HCT116 (cell line): Measurements from ENCODE around the gene LDHA. TPM values are rescaled to one million over a fixed set of nuclear protein-coding genes. Genes with fewer than 3 reads are reported as not detected.

Experiments used
- ATAC-seq: fragments of 200-7000 bp; cut with Tn5 transposase; 2 replicates; pipeline ENCODE4 v1.9.1; 2020; ENCODE audit warnings: mild to moderate bottlenecking, moderate library complexity
- BruUV-seq: library from RNA; stranded (reverse); fragments of 400-500 nt; replicated peaks from 2 replicates; lab custom pipeline; 2021; lab: Mats Ljungman, UMichigan
- CTCF ChIA-PET: fragments of 300-600 bp; sonication (Branson Sonifier 250); formaldehyde crosslinking; loops from one replicate; lab custom pipeline; 2021; ENCODE audit warnings: antibody characterized with exemption; lab: Charles Lee
- POLR2A ChIA-PET: fragments of 300-600, 350-600 bp; sonication (Branson Sonifier 250); formaldehyde crosslinking; loops from one replicate; lab custom pipeline; 2021; ENCODE audit warnings: antibody characterized with exemption; lab: Charles Lee
- RAD21 ChIA-PET, 2 experiments: fragments of 300-600 bp; sonication (Branson Sonifier 250); formaldehyde crosslinking; loops; one replicate each; lab custom pipeline; 2023; ENCODE audit warnings: low total read pairs in 2 of 2; ENCODE audit not compliant: uncharacterized antibody in 2 of 2, unreplicated experiment in 2 of 2, low non-redundant PET in 1 of 2; lab: Charles Lee
- DNase-seq: peaks from one replicate; pipeline ENCODE4 v3.0.0-alpha.2; 2010; ENCODE audit warnings: low read depth, low spot score
- H2AFZ ChIP-seq: fragments of 200-600 bp; shearing (Covaris generic), sonication (generic); 2 replicates; pipeline ENCODE4 v1.6.1; 2017; ENCODE audit warnings: low read depth, mixed run types, mixed read lengths, antibody characterized with exemption, low read length; ENCODE audit not compliant: poor library complexity, severe bottlenecking
- H3K27ac ChIP-seq: 2 replicates; pipeline ENCODE4 v1.5.1; 2012; ENCODE audit warnings: low read depth, low read length
- H3K27me3 ChIP-seq: fragments of 200-600 bp; sonication (generic); 2 replicates; pipeline ENCODE4 v1.6.1; 2016; ENCODE audit warnings: mixed run types, low read length, mixed read lengths; ENCODE audit not compliant: insufficient read depth
- H3K36me3 ChIP-seq, 2 experiments: fragments of 200-500 bp in 1 of 2; fragments of 200-600 bp in 1 of 2; sonication (Bioruptor generic) in 1 of 2; sonication (generic) in 1 of 2; 2 replicates each; pipeline versions ENCODE4 v1.5.1 to v1.6.1; 2014 to 2016; ENCODE audit warnings: low read length in 2 of 2, inconsistent platforms in 1 of 2, mixed read lengths in 1 of 2, mixed run types in 1 of 2; ENCODE audit not compliant: insufficient read depth in 2 of 2, control insufficient read depth in 1 of 2
- H3K4me1 ChIP-seq, 2 experiments: fragments of 200-600 bp in 1 of 2; sonication (generic) in 1 of 2; 2 replicates each; pipeline versions ENCODE4 v1.5.1 to v1.6.1; 2012 to 2017; ENCODE audit warnings: low read length in 2 of 2, inconsistent platforms in 1 of 2, mild to moderate bottlenecking in 1 of 2, mixed read lengths in 1 of 2, mixed run types in 1 of 2, moderate library complexity in 1 of 2; ENCODE audit not compliant: insufficient read depth in 2 of 2, control insufficient read depth in 1 of 2
- H3K4me2 ChIP-seq: fragments of 200-600 bp; sonication (generic); 2 replicates; pipeline ENCODE4 v1.6.1; 2017; ENCODE audit warnings: mixed run types, low read length, mixed read lengths
- H3K4me3 ChIP-seq, 2 experiments: fragments of 200-600 bp in 1 of 2; sonication (generic) in 1 of 2; replicated peaks in 1 of 2; 2 replicates each; pipeline ENCODE4 v1.5.1; 2011 to 2016; ENCODE audit warnings: low read length in 2 of 2, control low read depth in 1 of 2, low read depth in 1 of 2, mild to moderate bottlenecking in 1 of 2, mixed read lengths in 1 of 2, mixed run types in 1 of 2
- H3K79me2 ChIP-seq: fragments of 200-600 bp; sonication (generic); 2 replicates; pipeline ENCODE4 v1.6.1; 2017; ENCODE audit warnings: mild to moderate bottlenecking, mixed run types, low read length, moderate library complexity, mixed read lengths; ENCODE audit not compliant: insufficient read depth
- H3K9ac ChIP-seq: fragments of 200-600 bp; sonication (generic); 2 replicates; pipeline ENCODE4 v1.6.1; 2016; ENCODE audit warnings: low read length, mixed read lengths
- H3K9me2 ChIP-seq: fragments of 200-600 bp; sonication (generic), shearing (Covaris generic); 2 replicates; pipeline ENCODE4 v1.6.1; 2017; ENCODE audit warnings: mixed run types, mild to moderate bottlenecking, moderate library complexity; ENCODE audit not compliant: insufficient read depth
- H3K9me3 ChIP-seq, 2 experiments: fragments of 200-500 bp in 1 of 2; fragments of 200-600 bp in 1 of 2; sonication (Bioruptor generic) in 1 of 2; sonication (generic) in 1 of 2; 2 replicates each; pipeline ENCODE4 v1.6.1; 2014 to 2017; ENCODE audit warnings: low read length in 2 of 2, mixed read lengths in 2 of 2, inconsistent platforms in 1 of 2, low read depth in 1 of 2, mild to moderate bottlenecking in 1 of 2, mixed run types in 1 of 2, moderate library complexity in 1 of 2; ENCODE audit not compliant: control insufficient read depth in 1 of 2, insufficient read depth in 1 of 2
- H4K20me1 ChIP-seq: fragments of 200-600 bp; sonication (generic), shearing (Covaris generic); 2 replicates; pipeline ENCODE4 v1.6.1; 2017; ENCODE audit warnings: mixed run types, mild to moderate bottlenecking, moderate library complexity; ENCODE audit not compliant: insufficient read depth
- ATF3 ChIP-seq: IDR thresholded peaks from 2 replicates; pipeline ENCODE4 v1.6.1; 2012
- CBX3 ChIP-seq: IDR thresholded peaks from 2 replicates; pipeline ENCODE4 v1.6.1; 2012; ENCODE audit warnings: low read depth
- EGR1 ChIP-seq: IDR thresholded peaks from 2 replicates; pipeline ENCODE4 v1.6.1; 2012; ENCODE audit warnings: low read depth
- ELF1 ChIP-seq: IDR thresholded peaks from 2 replicates; pipeline ENCODE4 v1.6.1; 2012; ENCODE audit warnings: low read depth, borderline replicate concordance
- FOSL1 ChIP-seq: IDR thresholded peaks from 2 replicates; pipeline ENCODE4 v1.6.1; 2012; ENCODE audit warnings: low read depth
- JUND ChIP-seq: IDR thresholded peaks from 2 replicates; pipeline ENCODE4 v1.6.1; 2012
- MAX ChIP-seq: IDR thresholded peaks from 2 replicates; pipeline ENCODE4 v1.6.1; 2012
- POLR2A ChIP-seq: IDR thresholded peaks from 2 replicates; pipeline ENCODE4 v1.7.0; 2011; ENCODE audit warnings: borderline replicate concordance; ENCODE audit not compliant: insufficient read depth, insufficient read length; ENCODE audit errors: extremely low read depth
- POLR2AphosphoS5 ChIP-seq: IDR thresholded peaks from 2 replicates; pipeline ENCODE4 v1.6.1; 2011; ENCODE audit warnings: mild to moderate bottlenecking, low read depth, low read length, moderate library complexity
- REST ChIP-seq: IDR thresholded peaks from 2 replicates; pipeline ENCODE4 v1.6.1; 2012; ENCODE audit warnings: low read depth
- SIN3A ChIP-seq: IDR thresholded peaks from 2 replicates; pipeline ENCODE4 v1.6.1; 2012; ENCODE audit warnings: low read depth
- SRF ChIP-seq: IDR thresholded peaks from 2 replicates; pipeline ENCODE4 v1.6.1; 2012; ENCODE audit warnings: low read depth
- TCF7L2 ChIP-seq: IDR thresholded peaks from 2 replicates; pipeline ENCODE4 v1.7.0; 2011; ENCODE audit warnings: borderline replicate concordance, inconsistent platforms; ENCODE audit not compliant: insufficient read depth, insufficient read length; ENCODE audit errors: extremely low read depth
- intact Hi-C: fragments of 100-400 bp; cut with micrococcal nuclease; formaldehyde crosslinking; loops from 2 replicates; pipeline ENCODE4 v1.10.0; 2022
- total RNA-seq: library from RNA; stranded (reverse); gene quantifications from one replicate; pipeline ENCODE4 v1.2.1, GENCODE V29; 2021; ENCODE audit not compliant: unreplicated experiment

Gene LDHA
- total RNA-seq, 1 experiment from 2014 or later = 974 TPM

- ATAC-seq (no peak), DNase-seq (no peak)
- TF ChIP-seq ATF3 (no peak), SRF (no peak)
- Histone ChIP-seq H3K36me3 (peaks cover 25 to 43% of the 10 kb centered on the region in 2 experiments), H3K9ac (no peak overlapping the region), H3K27me3 (no peaks in the 10 kb centered on the region), H3K4me2 (no peak overlapping the region), H3K79me2 (no peaks in the 10 kb centered on the region), H3K27ac (no peak overlapping the region), H4K20me1 (no peaks in the 10 kb centered on the region), H3K4me1 (no peaks in the 10 kb centered on the region), H3K9me2 (no peaks in the 10 kb centered on the region), H2AFZ (no peak overlapping the region), H3K4me3 (no peak overlapping the region), H3K9me3 (no peaks in the 10 kb centered on the region)
- intact Hi-C loops = no loop called here
- RAD21 ChIA-PET = no interaction called here
- BruUV-seq = no TSS peak
- CTCF ChIA-PET = no interaction called here
- POLR2A ChIA-PET = interaction anchor here (1.4 kb wide), 1 partner anchor 36 kb away, joined by 3 read pairs; the partner anchor contains the start of gene LDHA
These were observed 35.7 kb upstream of the LDHA start for GRCh38 chr11:18358646-18359045.

- no peaks in the 10 kb centered on the region for H3K27me3 ChIP-seq
- ChIA-PET CTCF (no interaction called here), POLR2A (no interaction called here), RAD21 (no interaction called here)
- peaks cover 32 to 55% of the 10 kb centered on the region in 2 experiments for H3K36me3 ChIP-seq
- no peaks in the 10 kb centered on the region for H3K4me1 ChIP-seq
- H2AFZ ChIP-seq = no peak overlapping the region
- intact Hi-C loops = no loop called here
- H3K4me2 ChIP-seq = no peak overlapping the region
- H3K27ac ChIP-seq = no peak overlapping the region
- DNase-seq = no peak
- H3K9me3 ChIP-seq = no peaks in the 10 kb centered on the region
- no peaks in the 10 kb centered on the region for H3K79me2 ChIP-seq
- no peaks in the 10 kb centered on the region for H4K20me1 ChIP-seq
- no peak for ATAC-seq
- no TSS peak for BruUV-seq
- TF ChIP-seq TCF7L2 = no peak
- TF ChIP-seq POLR2A = no peak
- TF ChIP-seq SIN3A = no peak
- no peak for TF ChIP-seq JUND
- no peak for TF ChIP-seq MAX
- TF ChIP-seq ATF3 = no peak
- no peak for TF ChIP-seq POLR2AphosphoS5
- TF ChIP-seq EGR1 = no peak
- TF ChIP-seq CBX3 = no peak
- no peak for TF ChIP-seq FOSL1
- TF ChIP-seq ELF1 = no peak
- TF ChIP-seq SRF = no peak
- TF ChIP-seq REST = no peak
- H3K9ac ChIP-seq = no peak overlapping the region
- H3K9me2 ChIP-seq = no peaks in the 10 kb centered on the region
- H3K4me3 ChIP-seq = no peak overlapping the region
These were observed 33.2 kb upstream of the LDHA start for GRCh38 chr11:18361154-18361553.
